Keratinocyte (primary cell): ENCODE measurements around the gene GUCY1A1.

Experiments used
- CTCF ChIP-seq, 3 experiments: IDR thresholded peaks in 1 of 3; conservative IDR thresholded peaks in 1 of 3; optimal IDR thresholded peaks in 1 of 3; 2 replicates in 2 of 3; 3 replicates in 1 of 3; pipeline versions ENCODE3 to v1.5.1; 2011; ENCODE audit warnings: low read length in 3 of 3, mild to moderate bottlenecking in 3 of 3, moderate library complexity in 2 of 3, control low read depth in 1 of 3, inconsistent platforms in 1 of 3; ENCODE audit not compliant: insufficient read depth in 2 of 3; ENCODE audit errors: extremely low read depth in 1 of 3
- EZH2 ChIP-seq: IDR thresholded peaks from one replicate; pipeline ENCODE4 v1.6.1; 2012; ENCODE audit warnings: inconsistent platforms, mild to moderate bottlenecking, low read length, moderate library complexity

GRCh38 chr4:155751569-155751968, 84.9 kb downstream of the GUCY1A1 start:
- TF ChIP-seq CTCF (optimal IDR thresholded peaks at IDR 0.05 in 1 of 3, IDR thresholded peaks at IDR 0.05 in 1 of 3, conservative IDR thresholded peaks at IDR 0.05 in 1 of 3; ENCODE audit: extremely low read depth in 1 of 3, insufficient read depth in 2 of 3, low read length in 3 of 3), result no peak
- TF ChIP-seq EZH2, result no peak
